Muscle of leg (tissue), 11 donors: ENCODE data around the gene B3GALNT1. TPM values are rescaled to one million over a fixed set of nuclear protein-coding genes. Genes with fewer than 3 reads are reported as not detected.

ENCODE experiments used
- DNase-seq: peaks from one replicate; pipeline ENCODE4 v3.0.0; 2013
- H3K27ac ChIP-seq: one replicate; pipeline ENCODE4 v1.5.1; 2013; ENCODE audit warnings: mild to moderate bottlenecking, low read length, control low read depth
- H3K27me3 ChIP-seq: one replicate; pipeline ENCODE4 v1.6.1; 2013; ENCODE audit warnings: low read length; ENCODE audit not compliant: control insufficient read depth, insufficient read depth
- H3K36me3 ChIP-seq: one replicate; pipeline ENCODE4 v1.6.1; 2013; ENCODE audit warnings: low read length; ENCODE audit not compliant: control insufficient read depth, insufficient read depth
- H3K4me1 ChIP-seq: one replicate; pipeline ENCODE4 v1.6.1; 2013; ENCODE audit warnings: low read length; ENCODE audit not compliant: control insufficient read depth, insufficient read depth
- H3K4me3 ChIP-seq: one replicate; pipeline ENCODE4 v1.5.1; 2013; ENCODE audit warnings: low read length, control low read depth
- H3K9me3 ChIP-seq: replicated peaks from 2 replicates; pipeline ENCODE4 v1.6.1; 2013; ENCODE audit warnings: low read depth, low read length; ENCODE audit not compliant: control insufficient read depth
- WGBS: methylation state at CpG from one replicate; pipeline ENCODE4 v1.1.5; 2013; ENCODE audit warnings: missing lambda C conversion rate; ENCODE audit not compliant: insufficient coverage; 5-methylcytosine and 5-hydroxymethylcytosine counted together
- polyA plus RNA-seq, 8 donors: library from polyadenylated mRNA; unstranded; fragments of 120-200 nt; gene quantifications; one replicate each; pipeline versions ENCODE4 v1.2.1 to v1.2.3, GENCODE V29; 2013; ENCODE audit warnings: inconsistent platforms in 1 of 8, low replicate concordance in 1 of 8; ENCODE audit not compliant: insufficient read length in 8 of 8, insufficient read depth in 1 of 8
- total RNA-seq: library from RNA; stranded (reverse); fragments of 120-200 nt; gene quantifications from one replicate; pipeline ENCODE4 v1.2.4, GENCODE V29; 2013

The B3GALNT1 gene
- total and polyA plus RNA-seq, 9 donors = 18.2 to 26.9 (median 20.6) TPM

GRCh38 chr3:161066930-161067329, 38.2 kb downstream of the B3GALNT1 start:
- Histone ChIP-seq H3K27me3 (no peaks in the 10 kb centered on the region), H3K27ac (no peak overlapping the region), H3K9me3 (no peaks in the 10 kb centered on the region), H3K4me3 (no peak overlapping the region), H3K4me1 (no peaks in the 10 kb centered on the region), H3K36me3 (no peaks in the 10 kb centered on the region)
- no CpG with 5 or more reads among the region's 3 CpGs for WGBS
- DNase-seq = no peak

DNA sequence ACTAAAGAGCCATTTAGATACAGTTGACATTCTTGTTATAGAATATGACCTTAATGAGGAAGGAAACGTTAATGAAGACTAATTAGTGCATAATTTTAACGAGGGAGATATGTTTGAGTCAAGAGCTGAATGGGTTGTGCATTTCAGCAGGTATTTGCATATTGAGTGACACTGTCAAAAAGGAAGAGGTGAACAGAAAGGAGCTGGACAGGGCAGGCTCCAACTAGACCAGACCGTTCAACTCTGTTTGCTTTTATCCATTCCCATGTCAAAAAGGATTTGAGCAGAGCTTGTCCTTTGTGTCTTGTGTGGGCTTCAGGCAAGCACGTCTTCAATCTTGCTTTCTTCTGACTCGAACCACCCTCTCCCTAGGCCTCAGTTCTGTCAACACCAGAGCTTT, 40.7 kb downstream of the B3GALNT1 start:
- 71% methylated on average over 5 of the region's 5 CpGs for WGBS
- H3K27ac ChIP-seq = no peak overlapping the region
- H3K36me3 ChIP-seq = no peaks in the 10 kb centered on the region
- H3K9me3 ChIP-seq = no peaks in the 10 kb centered on the region
- no peak for DNase-seq
- no peaks in the 10 kb centered on the region for H3K27me3 ChIP-seq
- no peak overlapping the region for H3K4me3 ChIP-seq
- H3K4me1 ChIP-seq = no peaks in the 10 kb centered on the region

GRCh38 chr3:161054860-161055604, 50.1 kb downstream of the B3GALNT1 start:
- WGBS = 73% methylated on average over 2 of the region's 5 CpGs
- DNase-seq = no peak
- Histone ChIP-seq H3K9me3 (no peaks in the 10 kb centered on the region), H3K27me3 (no peaks in the 10 kb centered on the region), H3K4me3 (no peak overlapping the region), H3K4me1 (no peaks in the 10 kb centered on the region), H3K36me3 (no peaks in the 10 kb centered on the region), H3K27ac (no peak overlapping the region)

- no peak overlapping the region for H3K4me3 ChIP-seq
- no peaks in the 10 kb centered on the region for H3K4me1 ChIP-seq
- H3K9me3 ChIP-seq = no peaks in the 10 kb centered on the region
- no peaks in the 10 kb centered on the region for H3K27me3 ChIP-seq
- H3K36me3 ChIP-seq = no peaks in the 10 kb centered on the region
- no peak overlapping the region for H3K27ac ChIP-seq
- DNase-seq = no peak
- 78% methylated on average over 4 of the region's 6 CpGs for WGBS
Measured at GRCh38 chr3:161051856-161052255, 53.3 kb downstream of the B3GALNT1 start.

GRCh38 chr3:161050935-161051334, 54.2 kb downstream of the B3GALNT1 start:
- no peak overlapping the region for H3K27ac ChIP-seq
- H3K9me3 ChIP-seq = no peaks in the 10 kb centered on the region
- no peaks in the 10 kb centered on the region for H3K36me3 ChIP-seq
- no peaks in the 10 kb centered on the region for H3K4me1 ChIP-seq
- WGBS = 80% methylated on average over 1 of the region's 3 CpGs
- H3K4me3 ChIP-seq = no peak overlapping the region
- no peaks in the 10 kb centered on the region for H3K27me3 ChIP-seq
- no peak for DNase-seq

GRCh38 chr3:161049683-161050248, 55.4 kb downstream of the B3GALNT1 start:
- no peaks in the 10 kb centered on the region for H3K9me3 ChIP-seq
- no peaks in the 10 kb centered on the region for H3K4me1 ChIP-seq
- no peaks in the 10 kb centered on the region for H3K27me3 ChIP-seq
- no peak overlapping the region for H3K27ac ChIP-seq
- DNase-seq = no peak
- no CpG with 5 or more reads among the region's 4 CpGs for WGBS
- no peaks in the 10 kb centered on the region for H3K36me3 ChIP-seq
- no peak overlapping the region for H3K4me3 ChIP-seq

DNA sequence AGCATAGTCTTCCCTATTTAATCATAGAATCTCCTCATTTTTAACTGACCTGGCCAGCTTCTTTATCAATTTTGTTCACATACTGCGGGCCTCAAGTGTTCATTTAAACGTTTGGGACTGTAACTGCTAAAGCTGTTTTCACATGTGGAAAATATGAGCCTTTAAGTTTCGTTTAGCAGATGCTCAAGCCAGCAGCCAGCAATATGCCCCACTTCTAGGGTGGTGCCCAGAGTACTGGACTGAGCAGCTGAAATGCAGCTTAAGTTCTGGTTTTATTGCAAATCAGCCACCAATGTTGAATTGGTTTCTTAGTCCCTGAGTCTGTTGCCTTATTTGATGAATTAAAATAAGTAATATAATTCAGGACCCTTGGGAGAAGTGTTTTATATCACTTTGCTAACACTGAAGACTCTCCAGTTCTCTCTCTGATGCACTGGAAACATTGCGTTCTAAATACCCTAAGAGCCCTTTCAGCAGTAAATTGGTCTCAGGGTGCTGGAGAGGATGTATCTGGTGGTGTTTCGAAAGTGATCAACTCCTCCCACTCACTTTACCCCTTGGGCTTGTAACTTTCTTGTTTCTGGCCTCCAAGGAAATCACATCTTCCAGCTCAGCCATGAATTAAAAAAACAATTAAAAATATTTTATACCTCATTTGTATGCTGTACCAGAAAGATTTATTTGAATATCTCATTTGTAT, 61.7 kb downstream of the B3GALNT1 start:
- Histone ChIP-seq H3K9me3 (no peaks in the 10 kb centered on the region), H3K27ac (no peak overlapping the region), H3K27me3 (no peaks in the 10 kb centered on the region), H3K4me1 (no peaks in the 10 kb centered on the region), H3K4me3 (no peak overlapping the region), H3K36me3 (no peaks in the 10 kb centered on the region)
- 25% methylated on average over 1 of the region's 5 CpGs for WGBS
- peak; percentile 24 for DNase-seq

DNA sequence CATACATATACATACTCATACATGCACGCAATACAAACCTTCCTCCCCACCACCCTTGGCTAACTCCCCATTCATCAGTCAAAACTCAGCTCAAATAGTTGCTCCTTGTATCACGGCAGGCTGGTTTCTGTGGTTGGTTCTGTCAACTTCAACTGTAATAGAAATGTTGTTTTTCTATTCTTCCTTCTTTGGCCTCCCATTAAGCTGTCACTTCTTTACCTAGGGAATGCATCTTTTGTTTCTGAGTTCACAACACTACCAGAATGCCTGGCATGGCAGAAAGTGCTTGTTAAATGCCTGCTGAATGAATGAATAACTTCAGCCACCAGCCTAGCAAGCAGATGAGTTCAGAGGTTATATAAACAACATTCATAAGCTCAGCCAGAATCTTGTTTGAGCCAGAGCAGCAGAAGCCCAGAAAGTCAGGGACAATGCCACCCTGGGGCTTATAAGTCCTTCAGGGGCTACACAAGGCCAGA, 63.1 kb downstream of the B3GALNT1 start:
- H3K9me3 ChIP-seq = no peaks in the 10 kb centered on the region
- H3K27me3 ChIP-seq = no peaks in the 10 kb centered on the region
- H3K36me3 ChIP-seq = no peaks in the 10 kb centered on the region
- H3K4me3 ChIP-seq = no peak overlapping the region
- no CpG with 5 or more reads among the region's 2 CpGs for WGBS
- no peaks in the 10 kb centered on the region for H3K4me1 ChIP-seq
- no peak for DNase-seq
- H3K27ac ChIP-seq = no peak overlapping the region

DNA sequence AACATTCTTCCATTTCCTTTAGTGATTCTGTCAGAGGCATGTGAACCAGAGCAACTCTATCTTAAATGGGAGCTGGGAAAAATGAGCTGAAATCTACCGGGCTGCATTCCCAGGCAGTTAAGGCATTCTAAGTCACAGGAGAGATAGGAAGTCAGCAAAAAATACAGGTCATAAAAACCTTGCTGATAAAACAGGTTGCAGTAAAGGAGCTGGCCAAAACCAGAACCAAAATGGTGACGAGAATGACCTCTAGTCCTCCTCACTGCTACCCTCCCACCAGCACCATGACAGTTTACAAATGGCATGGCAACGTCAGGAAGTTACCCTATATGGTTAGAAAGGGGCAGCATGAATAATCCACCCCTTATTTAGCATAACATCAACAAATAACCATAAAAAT, 66.4 kb downstream of the B3GALNT1 start:
- Histone ChIP-seq H3K9me3 (no peaks in the 10 kb centered on the region), H3K36me3 (no peaks in the 10 kb centered on the region), H3K4me3 (no peak overlapping the region), H3K27me3 (no peaks in the 10 kb centered on the region), H3K27ac (no peak overlapping the region), H3K4me1 (no peaks in the 10 kb centered on the region)
- peak; percentile 6 for DNase-seq
- 40% methylated on average over 1 of the region's 3 CpGs for WGBS

DNA sequence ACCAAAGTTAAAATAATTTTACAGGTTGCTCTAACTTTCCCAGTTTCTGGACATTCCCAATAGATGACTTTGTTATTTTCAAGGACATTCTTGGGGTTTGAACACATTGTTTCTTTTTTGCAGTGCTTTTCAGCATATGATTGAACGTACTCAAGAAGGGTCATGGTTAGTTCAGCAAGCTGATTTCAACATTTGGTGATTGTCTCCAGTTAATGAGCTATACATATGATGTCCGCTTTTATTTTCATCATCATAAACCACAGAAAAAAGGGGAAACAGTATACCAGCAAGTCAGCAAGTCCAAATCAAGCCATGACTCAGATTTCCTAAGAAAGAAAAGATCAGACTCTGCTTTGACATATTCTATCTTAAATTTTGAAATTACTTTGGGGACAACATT, 69.4 kb downstream of the B3GALNT1 start:
- H3K27ac ChIP-seq = peak overlapping the region; percentile 62

More for the DNA sequence above, 69.4 kb downstream of the B3GALNT1 start:
- DNase-seq = peak; percentile 63
- Histone ChIP-seq H3K27me3 (no peaks in the 10 kb centered on the region), H3K36me3 (no peaks in the 10 kb centered on the region), H3K9me3 (no peaks in the 10 kb centered on the region), H3K4me1 (no peaks in the 10 kb centered on the region), H3K4me3 (no peak overlapping the region)
- 40% methylated on average over 1 of the region's 2 CpGs for WGBS
